Activated T-cell treated with anti-CD3 and anti-CD28 coated beads for 1 hour (primary cell): ENCODE results near the gene CACNA1C.

ENCODE experiments used
- DNase-seq: peaks from one replicate; pipeline ENCODE4 v3.0.0-alpha.2; 2020; ENCODE audit warnings: low read depth

CACNA1C gene

GRCh38 chr12:2140858-2141519 is 88.2 kb downstream of the CACNA1C start:
- DNase-seq = no peak

- no peak for DNase-seq
Observed at GRCh38 chr12:2142068-2142467, 89.3 kb downstream of the CACNA1C start.

DNA sequence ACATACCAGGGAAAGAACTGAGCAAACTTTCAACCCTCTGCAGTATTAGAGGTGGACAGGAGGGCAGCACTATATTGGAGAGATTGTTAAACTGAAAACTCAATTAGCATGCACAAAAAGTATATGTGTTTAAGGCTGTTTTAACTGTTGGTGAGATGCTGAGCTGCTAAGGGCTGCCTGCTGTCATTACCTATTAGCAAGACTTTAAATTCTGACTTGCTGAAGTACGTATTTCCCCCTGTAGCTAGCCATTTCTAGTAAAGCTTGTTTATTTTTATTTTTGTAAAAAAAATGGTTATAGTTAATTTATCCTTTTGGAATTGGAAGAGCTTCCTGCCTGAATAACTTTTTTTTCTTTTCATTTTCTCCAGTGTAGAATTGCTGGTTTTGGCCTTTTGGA is 92.2 kb downstream of the CACNA1C start:
- no peak for DNase-seq

DNA sequence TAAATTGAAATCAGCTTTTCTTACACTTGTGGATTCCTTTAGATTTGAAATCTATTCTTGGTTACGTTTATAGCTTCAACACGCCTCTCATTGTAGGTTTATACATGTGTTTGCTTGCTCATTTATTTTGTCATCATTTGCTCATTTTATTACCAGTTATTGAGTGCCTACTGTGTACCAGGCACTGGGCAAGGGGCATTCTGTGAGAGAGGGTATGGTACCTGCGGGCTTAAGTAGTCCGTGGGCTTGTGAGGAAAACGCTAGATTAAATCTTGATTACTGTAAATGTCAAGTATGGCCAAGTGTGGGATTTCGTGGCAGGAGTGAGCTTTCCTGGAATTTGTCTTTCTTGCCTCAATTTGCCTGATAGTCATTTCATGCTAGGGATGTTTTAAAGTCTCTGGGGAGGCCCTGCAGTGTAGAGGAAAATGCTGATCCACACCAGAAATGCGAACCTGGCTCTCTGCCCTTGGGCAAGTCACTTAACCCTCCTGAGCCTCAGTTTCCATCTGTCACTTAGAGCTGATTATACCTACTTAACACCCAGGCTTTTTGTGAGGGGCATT is 92.7 kb downstream of the CACNA1C start:
- no peak for DNase-seq

DNA sequence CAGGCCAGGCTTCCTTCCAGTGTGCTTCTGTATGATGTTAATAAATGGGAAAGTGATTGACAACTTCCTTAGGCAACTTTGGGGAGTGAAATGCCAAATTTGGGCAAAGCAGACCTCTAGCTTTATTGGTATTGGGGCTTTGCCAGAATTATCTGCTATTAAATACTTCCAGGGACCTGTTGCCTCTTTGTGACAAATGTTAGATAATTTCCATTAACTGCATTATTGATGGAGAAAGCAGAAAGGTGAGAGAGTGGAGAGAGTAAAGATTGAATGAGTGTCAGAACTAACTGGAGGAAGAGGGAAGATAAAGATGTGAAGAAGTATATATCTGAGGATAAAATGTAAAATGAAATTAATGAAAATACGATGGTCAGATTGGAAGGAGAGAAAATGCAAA is 94.5 kb downstream of the CACNA1C start:
- no peak for DNase-seq

DNA sequence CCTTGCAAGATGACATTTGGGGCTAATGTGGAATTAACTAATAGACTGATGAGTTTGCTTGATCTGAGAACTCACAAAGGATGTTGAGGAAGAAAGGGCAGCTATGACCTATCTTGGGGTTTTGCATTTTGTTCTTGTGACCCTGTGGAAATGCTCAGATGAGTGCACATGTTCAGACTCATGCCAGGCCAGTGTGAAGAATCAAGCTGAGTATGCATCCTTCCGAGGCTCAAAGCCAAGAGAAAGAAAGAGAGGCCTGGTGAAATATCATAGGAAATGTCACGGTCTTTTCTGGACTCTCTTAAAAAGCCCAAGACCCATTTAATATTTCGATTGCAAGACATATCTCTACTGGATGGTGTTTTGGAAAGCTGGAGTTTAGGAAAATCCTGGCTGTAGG is 96.3 kb downstream of the CACNA1C start:
- no peak for DNase-seq

DNA sequence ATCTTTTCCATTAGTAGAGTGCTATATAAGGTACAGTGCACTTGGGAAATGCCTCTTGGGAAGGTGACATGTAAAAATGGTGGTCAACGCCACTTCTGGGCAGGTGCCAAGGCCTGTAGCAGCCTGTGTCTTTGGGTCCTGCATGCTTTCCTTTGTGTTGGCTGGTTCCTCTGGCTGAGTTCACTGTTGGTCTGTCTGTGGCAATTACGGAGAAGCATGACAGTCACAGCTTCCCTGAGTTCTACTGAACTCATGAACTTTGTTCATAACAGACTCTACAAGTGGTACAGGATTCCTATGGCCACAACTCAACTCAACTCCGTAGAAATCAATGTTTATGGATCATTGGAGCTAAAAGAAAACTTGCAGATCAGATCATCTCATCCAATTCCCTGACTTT is 98.0 kb downstream of the CACNA1C start:
- no peak for DNase-seq

GRCh38 chr12:2151391-2151790 is 98.6 kb downstream of the CACNA1C start:
- DNase-seq = no peak

GRCh38 chr12:2152134-2152533 is 99.3 kb downstream of the CACNA1C start:
- DNase-seq = no peak

DNA sequence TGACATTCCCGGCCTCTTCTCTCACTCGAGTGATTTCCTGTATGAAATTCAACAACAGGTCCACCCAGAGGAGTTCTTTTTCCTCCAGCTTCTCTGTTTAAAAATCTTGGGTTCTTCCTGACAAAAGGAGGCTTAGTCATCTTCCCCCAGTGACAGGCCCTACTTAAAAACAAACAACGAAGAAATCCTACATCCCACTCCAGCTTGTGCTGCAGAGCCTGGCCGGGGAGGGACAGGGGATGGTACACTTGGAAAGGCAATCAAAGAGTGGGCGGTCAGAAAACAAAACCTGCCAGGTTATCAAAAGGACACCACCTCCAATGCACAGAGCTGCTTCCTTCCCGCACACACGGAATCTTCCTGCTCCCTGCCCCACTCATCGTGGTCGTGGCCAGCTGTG is 101.3 kb downstream of the CACNA1C start:
- DNase-seq = no peak

GRCh38 chr12:2154521-2154920 is 101.7 kb downstream of the CACNA1C start:
- no peak for DNase-seq

DNA sequence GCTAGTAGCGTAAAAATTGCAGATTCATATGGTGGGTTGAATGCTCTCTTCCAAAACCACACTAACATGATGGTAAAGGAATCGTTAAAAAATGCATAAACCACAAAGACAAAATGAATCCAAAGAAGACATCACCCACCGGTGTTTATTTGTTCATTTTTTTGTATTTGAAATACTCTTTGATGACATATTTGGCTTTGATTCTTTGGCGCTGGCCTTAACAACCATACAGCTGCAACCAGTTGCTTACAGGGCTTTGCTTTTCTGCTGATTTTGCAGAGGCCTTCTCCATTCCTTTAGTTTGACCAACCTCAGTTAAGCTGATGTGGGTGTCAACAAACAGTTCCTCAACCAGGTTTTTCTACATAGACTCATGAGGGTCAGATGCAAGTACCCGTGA is 103.5 kb downstream of the CACNA1C start:
- DNase-seq = no peak

DNA sequence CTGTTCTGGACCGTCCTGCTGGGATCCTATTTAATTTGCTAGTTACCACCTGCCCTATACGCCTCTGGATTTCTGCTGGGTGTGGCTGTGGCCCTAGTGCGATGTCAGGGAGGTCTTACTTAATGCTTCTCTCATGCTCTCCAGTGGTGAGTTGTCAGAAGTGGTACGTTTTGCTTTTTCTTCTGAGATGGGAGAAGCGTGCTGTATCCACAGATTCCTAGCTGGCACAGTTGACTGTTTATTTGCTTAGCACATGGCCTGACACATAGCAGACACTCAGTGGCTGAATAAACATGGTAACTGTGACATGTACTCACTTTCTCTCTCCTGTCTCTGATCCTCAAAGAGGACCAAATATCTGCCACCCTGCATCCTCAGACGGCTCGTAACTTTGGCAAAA is 107.3 kb downstream of the CACNA1C start:
- no peak for DNase-seq

DNA sequence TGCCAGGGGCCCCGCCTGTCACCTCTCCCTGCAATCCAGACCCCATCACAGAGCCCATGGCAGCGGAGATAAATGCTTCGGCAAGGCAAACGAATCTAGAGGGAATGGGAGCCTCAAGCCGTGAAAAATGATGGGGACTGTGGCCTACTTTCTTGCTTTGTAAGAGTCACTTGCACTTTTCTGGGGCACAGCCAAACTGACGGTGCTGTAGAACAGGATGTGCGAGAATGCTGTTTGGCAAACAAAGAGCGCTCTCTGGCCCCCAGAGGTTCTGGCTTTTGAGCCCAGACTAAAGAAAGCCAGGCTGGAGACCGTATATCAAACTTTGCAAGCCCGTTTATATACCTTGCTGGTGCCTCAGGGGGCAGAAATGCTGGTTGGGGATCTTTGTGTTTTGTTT is 108.7 kb downstream of the CACNA1C start:
- no peak for DNase-seq

- no peak for DNase-seq
Observed at GRCh38 chr12:2163177-2163941, 110.6 kb downstream of the CACNA1C start.

GRCh38 chr12:2165021-2165420 is 112.2 kb downstream of the CACNA1C start:
- no peak for DNase-seq

GRCh38 chr12:2165927-2166326 is 113.1 kb downstream of the CACNA1C start:
- no peak for DNase-seq

- DNase-seq = no peak
Observed at GRCh38 chr12:2166696-2167095, 113.9 kb downstream of the CACNA1C start.

DNA sequence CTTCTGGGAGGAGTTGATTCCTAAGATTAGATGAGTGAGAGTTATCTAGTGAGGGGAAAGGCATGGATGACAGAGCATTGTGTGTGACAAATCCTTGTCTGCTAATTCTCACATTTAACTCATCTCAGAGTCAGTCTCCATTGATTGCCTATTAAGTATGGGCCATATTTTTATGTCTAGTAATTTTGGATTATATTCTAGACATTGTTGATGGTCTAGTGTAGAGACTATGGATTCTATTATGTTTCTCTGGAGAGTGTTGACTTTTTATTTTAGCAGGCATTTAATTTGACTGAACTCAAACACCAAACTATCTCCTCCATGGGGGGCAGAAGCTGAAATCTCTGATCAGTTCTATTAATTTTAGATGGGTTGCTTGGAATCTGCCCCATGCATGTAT is 114.4 kb downstream of the CACNA1C start:
- DNase-seq = no peak

- DNase-seq = no peak
Observed at GRCh38 chr12:2168808-2169207, 116.0 kb downstream of the CACNA1C start.

- no peak for DNase-seq
Observed at GRCh38 chr12:2169489-2169888, 116.7 kb downstream of the CACNA1C start.

DNA sequence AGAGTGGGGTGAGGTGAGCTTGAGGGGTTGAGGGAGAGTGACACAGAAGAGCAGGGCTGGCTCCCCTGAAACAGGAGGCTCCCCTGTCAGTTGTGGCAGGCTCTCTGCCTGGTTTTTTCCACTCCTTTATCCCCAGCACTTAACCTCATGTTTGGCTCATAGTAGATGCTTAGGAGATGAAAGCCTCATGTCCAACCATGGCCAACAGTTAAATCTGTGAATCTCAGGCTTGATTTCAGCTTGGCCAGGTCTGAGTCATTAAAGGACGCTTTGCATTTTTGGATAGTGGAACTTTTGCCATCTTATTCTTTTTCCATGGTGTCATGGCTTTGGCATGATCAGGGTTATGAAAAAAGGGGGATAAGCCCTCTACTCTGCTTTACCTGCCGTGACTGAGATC is 117.2 kb downstream of the CACNA1C start:
- no peak for DNase-seq

GRCh38 chr12:2170376-2170775 is 117.6 kb downstream of the CACNA1C start:
- DNase-seq = no peak
